GM18526 (cell line): Measurements from ENCODE around the gene TTC13.

Experiments
- POLR2A ChIP-seq: IDR thresholded peaks from 3 replicates; pipeline ENCODE4 v1.6.1; 2011; ENCODE audit not compliant: insufficient read length; ENCODE audit errors: extremely low read depth

The TTC13 gene

DNA sequence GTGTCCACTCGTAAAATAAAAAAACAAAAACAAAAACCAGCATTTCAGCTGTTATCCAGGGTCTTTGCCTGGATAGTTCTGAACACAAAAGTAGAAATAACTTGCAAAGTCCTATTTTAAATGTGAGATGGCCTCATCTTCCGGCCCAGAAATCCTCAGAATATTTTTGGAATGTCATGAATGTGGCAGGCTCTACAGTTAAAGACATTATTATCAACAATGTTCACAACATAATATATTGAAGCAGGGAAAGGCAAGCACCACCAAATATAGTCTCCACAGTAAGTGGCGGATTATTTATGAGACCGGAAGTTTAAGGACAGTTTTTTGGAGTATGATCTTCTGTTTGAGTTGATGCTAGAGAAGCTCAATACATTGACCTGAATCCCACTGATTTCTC is 109.2 kb downstream of the TTC13 start:
- TF ChIP-seq POLR2A, result no peak

DNA sequence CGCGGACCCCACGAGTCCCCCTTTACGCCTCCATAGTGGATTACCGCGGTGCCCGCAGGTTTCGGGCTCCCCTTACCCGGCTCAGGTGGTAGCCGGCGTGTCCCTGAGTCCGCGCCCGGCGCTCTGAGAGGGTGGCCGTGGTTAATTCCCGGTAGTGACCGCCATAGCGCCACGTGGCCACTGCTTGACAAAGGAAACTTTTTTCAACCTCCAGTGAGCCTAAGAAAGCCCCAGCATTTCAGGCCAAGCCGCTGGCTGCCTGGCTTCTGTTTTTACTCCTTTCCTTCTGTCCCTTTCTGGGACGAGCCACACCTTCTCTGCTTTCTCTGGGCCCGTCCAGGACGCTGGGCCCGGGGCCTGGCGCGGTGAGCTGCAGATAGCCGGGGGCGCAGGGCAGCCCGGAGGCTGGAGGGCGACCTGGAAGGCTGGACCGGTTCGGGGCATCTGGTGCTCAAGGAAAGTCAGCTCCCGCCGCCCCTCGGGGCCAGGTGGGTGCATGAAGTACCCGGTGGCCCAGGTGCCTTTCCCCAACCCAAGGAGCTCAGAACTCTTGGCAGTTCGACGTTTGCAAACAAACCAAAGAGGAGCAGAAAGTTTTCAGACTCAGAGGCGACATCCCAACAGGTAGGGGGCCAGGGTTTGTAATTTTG is 109.8 kb downstream of the TTC13 start:
- no peak for TF ChIP-seq POLR2A

DNA sequence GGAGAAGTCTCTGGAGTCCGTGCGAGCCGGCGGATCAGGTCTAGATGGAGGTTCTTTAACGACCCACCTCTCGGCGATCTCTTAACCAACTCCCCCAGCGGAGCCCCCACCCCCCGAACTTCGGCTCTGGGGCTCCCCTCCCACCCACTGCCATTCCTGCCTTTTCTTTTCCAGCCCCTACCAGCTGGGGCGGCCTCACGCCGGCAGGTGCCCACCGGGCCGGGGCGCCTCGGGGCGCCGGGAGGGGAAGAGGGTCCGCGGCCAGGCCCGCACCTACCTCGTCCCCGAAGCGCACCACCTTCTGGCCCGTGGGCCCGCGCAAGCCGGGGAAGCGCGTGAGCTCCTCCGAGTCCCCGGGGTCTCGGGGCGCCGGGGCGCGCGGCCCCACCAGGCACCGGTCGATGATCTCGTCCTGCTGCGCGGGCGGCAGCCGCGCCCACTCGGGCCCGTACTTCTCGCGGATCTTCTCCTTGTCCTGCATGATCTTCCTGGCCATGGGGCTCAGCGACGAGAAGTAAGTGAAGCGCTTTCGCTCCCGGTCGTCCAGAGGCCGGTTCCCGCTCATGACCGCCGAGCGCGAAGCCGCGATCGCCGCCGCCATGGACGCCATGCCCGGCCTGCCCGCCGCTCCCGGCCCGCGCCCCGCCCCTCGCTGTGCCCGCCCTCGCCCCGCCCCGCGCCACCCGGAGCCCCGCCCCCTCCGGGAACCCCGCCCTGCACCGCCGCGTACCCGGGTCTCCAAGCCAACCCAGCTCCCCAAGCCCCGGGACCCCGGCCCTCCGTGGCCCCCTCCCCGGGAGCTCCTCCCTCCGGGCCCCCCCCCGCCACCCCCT is 110.5 kb downstream of the TTC13 start, which contains the start of gene C1orf198:
Gene C1orf198, minus strand, starts transcription at position 619 of the 833 bp plus-strand sequence. Its CDS starts 9 bp downstream, at position 610.
- no peak for TF ChIP-seq POLR2A

DNA sequence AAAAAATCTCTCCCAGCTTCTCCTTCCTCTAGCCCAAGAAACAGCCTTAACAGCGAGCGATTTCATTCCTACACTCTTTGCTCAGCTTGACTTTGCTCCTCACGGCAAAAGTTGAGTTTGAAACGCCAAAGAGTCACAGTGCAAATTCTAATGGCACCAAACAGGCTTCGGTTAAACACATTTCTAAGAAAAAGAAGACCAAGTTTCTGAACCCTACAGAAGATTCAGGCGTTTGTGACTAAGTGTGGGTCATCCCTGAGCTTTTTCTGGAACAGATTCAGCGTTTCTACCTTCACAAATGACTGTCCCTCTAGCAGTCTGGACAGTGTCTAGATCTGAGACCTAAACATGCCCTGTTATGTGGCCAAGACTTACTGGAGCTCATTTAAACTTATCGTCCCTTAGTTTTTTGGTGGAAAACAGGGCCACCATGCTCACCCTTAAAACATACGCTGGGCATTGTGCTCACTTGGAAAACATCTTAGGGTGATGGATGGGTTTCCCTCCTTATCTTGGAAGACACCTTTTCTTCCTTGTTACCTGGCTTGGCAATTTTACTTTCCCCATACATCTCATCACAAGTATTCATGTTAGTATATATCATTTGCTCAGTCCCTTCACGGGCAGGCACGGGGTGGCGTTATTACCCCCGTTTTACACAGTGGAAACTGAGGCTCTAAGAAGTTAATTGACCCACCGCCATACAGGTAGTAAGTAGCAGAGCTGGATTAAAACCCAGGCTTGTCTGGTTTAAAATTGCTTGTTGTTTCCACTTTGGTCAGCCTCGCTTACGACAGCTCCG is 111.4 kb downstream of the TTC13 start:
- TF ChIP-seq POLR2A, result no peak

DNA sequence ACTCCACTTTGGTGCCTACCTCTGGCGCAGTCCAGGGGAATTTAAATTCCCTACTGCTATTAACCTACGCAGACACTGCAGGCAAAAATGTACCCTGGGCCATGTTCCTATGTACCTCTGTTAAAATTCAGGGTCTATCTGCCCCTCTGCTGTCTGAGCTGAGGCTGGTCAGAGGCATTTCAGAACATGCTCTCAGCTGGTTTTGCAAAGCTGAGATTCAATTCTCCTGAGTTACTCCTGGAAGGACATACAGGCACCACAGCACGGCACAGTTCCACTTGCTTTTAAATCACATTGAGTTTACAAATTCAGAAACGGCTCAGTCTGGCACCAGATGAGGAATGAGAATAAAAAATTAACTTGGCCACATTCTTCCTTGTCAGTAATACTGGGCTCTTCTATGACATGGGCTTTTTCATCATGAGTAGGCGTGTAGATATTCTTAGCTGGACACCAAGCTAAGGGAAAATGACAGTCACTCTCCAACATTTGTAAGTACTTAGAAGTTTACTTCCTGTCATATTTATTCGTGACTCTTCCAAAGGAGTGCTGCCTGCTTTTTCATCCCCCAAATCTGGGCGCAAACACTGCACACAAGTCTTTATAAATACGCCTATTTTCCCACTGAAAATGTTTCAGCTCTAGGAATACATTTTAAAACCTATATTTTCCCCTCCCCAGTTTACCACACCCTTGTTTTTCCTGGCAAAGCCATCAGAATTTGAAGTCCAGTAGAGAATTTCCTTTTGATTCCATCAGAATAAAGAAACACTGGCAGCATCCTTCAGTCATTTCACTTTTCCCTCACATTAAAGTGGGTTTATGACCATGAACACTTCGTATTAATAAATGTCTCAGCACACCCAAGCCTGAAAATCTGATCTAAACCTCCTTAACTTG is 112.2 kb downstream of the TTC13 start:
- no peak for TF ChIP-seq POLR2A

DNA sequence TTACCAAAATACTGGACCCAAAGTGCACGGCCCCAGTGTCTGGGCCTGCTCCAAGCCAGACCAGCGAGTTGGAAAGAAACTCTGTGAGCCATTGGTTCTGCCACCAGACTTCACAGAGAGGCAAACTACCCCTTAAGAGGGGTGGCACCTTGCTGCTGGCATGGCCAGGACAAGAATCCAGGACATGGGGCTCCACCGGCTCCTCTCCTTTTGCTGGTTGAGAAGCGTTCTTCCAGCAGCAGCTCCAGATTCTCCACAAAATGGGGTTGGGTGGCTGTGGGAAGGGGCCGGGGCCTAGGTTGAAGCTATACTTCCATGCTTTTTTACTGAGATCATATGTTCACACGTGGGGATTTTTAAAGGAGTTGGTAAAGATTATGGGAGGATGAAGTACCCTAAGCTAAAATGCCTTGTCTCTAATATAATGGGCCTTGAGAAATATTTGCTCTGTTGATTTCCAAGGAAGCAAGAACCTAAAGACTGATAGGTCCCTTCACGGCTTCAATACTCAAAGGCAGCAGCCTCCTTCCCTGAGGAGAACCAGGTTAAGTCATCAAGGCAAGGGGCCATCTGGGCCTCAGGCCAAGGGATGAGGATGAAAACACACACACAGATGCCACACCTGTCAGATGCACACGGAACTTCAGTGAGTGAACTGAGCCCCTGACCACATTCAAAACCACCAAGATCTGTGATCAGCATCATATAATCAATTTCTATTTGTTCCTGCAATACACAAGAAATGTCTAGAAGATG is 113.4 kb downstream of the TTC13 start:
- TF ChIP-seq POLR2A, result no peak

DNA sequence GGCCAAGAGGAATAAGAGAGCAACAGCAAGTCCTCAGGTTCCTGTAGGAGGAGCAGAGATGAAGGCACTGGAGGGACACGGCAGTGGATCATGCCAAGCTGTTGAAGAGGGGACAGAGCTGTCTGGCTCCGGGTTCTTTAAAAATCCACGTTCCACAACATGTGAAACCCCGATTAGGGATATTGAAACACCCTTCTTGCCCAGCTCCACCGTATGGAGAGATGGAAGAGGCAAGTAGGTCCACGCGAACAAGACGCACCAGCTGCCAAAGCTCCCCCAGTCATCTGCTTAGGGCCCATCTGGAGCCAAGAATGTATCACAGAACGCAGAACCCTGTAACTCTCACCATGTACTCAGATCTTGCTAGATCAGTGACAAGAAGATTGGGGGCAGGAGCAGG is 114.2 kb downstream of the TTC13 start:
- TF ChIP-seq POLR2A, result no peak

DNA sequence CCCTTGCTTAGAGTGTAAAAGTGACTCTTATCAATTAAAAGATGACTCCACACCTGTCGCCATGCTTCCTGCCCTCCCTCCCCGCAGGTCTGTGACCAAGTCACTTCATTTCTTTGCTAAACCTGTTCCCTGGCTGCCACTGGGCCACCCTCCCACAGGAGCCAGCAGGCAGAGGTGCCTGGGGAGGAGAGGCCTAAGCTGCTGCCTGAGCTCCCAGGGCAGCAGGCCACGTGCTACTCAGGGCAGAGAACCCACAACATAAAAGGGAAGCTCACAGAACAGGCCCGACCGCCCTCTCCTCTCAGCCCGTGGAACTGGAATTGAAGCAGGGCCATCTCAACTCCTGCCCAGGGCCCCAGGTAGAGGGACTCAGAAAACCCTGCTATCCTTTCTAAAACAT is 115.2 kb downstream of the TTC13 start:
- TF ChIP-seq POLR2A, result no peak

DNA sequence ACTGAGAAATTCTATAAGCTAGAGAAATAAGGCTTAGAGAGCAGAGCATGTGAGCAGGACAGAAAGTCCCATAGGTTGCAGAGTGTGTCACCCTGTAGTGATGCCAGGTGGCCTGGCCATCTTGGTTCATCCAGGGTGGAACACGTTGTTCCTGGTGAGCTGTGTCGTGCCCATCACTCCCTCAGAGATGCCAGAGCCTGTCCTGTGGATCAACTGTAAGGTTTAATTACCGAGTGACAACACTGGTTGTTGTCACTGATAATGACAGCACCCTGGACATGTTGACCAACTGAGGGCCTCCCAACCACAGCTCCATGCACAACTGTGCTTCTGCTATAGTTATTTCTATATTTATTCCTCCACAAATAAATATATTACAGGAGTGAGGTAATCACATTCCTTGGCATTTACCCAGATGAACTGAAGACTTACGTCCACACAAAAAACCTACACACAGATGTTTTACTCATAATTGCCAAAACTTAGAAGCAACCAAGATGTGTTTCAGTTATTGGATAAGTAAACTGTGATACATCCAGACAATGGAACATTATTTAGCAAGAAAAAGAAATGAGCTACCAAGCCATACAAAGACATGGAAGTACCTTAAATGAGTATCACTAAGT is 116.6 kb downstream of the TTC13 start:
- TF ChIP-seq POLR2A, result no peak

DNA sequence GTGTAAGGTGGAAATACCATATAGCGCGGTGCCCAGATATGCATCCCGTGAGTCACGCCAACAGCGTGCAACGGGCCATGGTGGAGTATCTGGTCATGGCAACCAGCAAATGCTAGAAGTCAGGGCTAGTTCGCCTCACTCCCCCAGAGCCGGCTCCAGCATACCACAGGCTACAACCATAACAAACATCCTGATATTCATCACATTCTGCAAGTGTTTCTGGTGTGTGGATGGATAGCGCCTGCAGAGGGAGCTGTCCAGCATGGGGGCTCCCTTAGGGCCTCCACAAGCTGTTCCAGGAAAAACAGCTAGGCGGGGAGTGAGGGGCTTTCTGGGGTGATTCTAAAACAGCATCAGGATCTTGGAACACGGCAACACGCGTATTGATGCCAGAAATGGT is 117.2 kb downstream of the TTC13 start:
- no peak for TF ChIP-seq POLR2A

DNA sequence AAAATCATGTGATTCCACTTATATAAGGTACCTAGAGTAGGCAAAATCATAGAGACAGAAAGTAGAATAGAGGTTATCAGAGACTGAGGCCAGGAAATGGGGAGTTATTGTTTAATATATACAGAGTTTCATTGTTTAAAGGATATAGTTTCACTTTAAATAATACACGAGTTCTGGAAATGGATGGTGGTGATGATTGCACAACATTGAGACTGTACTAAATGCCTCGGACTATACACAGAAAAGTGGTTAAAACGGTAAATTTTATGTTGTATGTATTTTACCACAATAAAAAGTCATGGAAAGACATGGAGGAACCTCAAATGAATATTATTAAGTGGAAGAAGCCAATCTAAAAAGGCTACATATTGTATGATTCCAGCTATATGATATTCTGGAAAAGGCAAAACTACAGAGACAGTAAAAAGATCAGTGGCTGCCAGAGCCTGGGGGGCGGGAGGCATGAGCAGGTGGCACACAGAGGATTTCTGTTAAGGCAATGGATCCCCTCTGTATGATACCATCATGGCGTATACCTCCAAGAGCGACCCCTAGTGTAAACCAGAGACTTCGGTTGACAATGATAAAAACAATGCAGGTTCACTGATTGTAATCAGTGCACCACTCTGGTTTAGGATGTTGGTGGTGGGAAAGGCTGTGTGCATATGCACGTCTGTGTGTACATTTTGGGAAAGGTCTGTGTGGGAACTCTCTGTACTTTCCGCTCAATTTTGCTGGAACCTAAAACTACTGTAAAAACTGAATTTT is 117.9 kb downstream of the TTC13 start:
- no peak for TF ChIP-seq POLR2A

DNA sequence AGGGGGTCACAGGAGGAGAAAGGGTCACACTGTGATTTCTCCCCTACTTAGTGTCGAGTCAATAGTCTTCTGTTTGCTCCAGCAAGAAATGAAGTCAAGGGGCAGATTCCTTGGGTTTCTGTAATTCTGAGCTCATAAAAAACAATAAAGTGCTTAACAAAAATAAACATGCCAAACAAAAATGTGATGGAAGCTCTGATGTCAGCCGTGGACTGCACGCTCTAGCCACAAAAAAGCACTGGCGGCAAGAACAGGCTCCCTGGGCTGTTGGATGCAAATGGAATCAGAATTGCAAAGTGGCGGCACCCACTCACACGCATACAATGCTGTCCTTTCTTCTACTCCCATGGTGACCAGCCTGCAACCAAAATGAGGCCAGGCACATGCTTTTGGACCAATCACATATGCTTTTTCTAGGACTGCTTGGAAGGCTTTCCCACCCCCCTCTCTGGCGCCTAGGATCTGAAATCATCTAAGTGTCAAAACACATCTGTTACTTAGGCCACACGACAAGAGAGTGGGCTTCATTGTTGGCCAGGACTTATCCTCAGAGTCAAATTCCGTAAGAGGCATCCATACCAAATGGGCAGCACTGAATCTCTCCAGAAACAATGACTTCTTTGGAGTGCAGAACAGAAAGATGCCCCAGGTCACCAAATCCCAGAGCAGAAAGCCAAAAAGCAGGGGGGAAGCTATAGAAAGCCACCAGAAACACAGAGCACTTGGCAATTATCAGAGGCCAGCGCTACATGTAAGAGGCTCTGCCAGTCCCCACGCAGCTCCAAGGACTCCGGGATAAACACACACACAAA is 119.5 kb downstream of the TTC13 start:
- no peak for TF ChIP-seq POLR2A
